ENCODE measurements around the gene TSTD1.

TSTD1 gene

GRCh38 chr1:161008869-161009510, 29.8 kb downstream of the TSTD1 start:
- no peak for TF ChIP-seq FOXP2 (optimal IDR thresholded peaks at IDR 0.05; ENCODE audit: borderline replicate concordance, extremely low read depth, extremely low read length, insufficient read depth)
- TF ChIP-seq REST (IDR thresholded peaks at IDR 0.05; ENCODE audit: insufficient read depth in 1 of 2, low read depth in 2 of 2, low read length in 2 of 2) = no peak
- no peak for TF ChIP-seq SIN3A (IDR thresholded peaks at IDR 0.05; ENCODE audit: borderline replicate concordance, insufficient read depth, low read length)
- no peak for TF ChIP-seq TAF1 (IDR thresholded peaks at IDR 0.05; ENCODE audit: borderline replicate concordance, insufficient read depth, low read length)
- no peak for TF ChIP-seq POLR2AphosphoS5 (IDR thresholded peaks at IDR 0.05; ENCODE audit: low read depth, low read length)

GRCh38 chr1:161007369-161007768, 31.4 kb downstream of the TSTD1 start:
- TF ChIP-seq REST (IDR thresholded peaks at IDR 0.05; ENCODE audit: insufficient read depth in 1 of 2, low read depth in 2 of 2, low read length in 2 of 2) (no peak), POLR2AphosphoS5 (IDR thresholded peaks at IDR 0.05; ENCODE audit: low read depth, low read length) (no peak), SIN3A (IDR thresholded peaks at IDR 0.05; ENCODE audit: borderline replicate concordance, insufficient read depth, low read length) (no peak), FOXP2 (optimal IDR thresholded peaks at IDR 0.05; ENCODE audit: borderline replicate concordance, extremely low read depth, extremely low read length, insufficient read depth) (no peak), TAF1 (IDR thresholded peaks at IDR 0.05; ENCODE audit: borderline replicate concordance, insufficient read depth, low read length) (no peak)

GRCh38 chr1:161006563-161006962, 32.2 kb downstream of the TSTD1 start:
- TF ChIP-seq REST (IDR thresholded peaks at IDR 0.05; ENCODE audit: insufficient read depth in 1 of 2, low read depth in 2 of 2, low read length in 2 of 2) = no peak

GRCh38 chr1:161001525-161001924, 37.2 kb downstream of the TSTD1 start:
- TF ChIP-seq FOXP2 (optimal IDR thresholded peaks at IDR 0.05; ENCODE audit: borderline replicate concordance, extremely low read depth, extremely low read length, insufficient read depth) = no peak
- TF ChIP-seq TAF1 (IDR thresholded peaks at IDR 0.05; ENCODE audit: borderline replicate concordance, insufficient read depth, low read length) = no peak
- TF ChIP-seq REST (IDR thresholded peaks at IDR 0.05; ENCODE audit: insufficient read depth in 1 of 2, low read depth in 2 of 2, low read length in 2 of 2) = no peak
- TF ChIP-seq POLR2AphosphoS5 (IDR thresholded peaks at IDR 0.05; ENCODE audit: low read depth, low read length) = no peak
- no peak for TF ChIP-seq SIN3A (IDR thresholded peaks at IDR 0.05; ENCODE audit: borderline replicate concordance, insufficient read depth, low read length)

All from PFSK-1 (cell line).